NOMO-1 treated with DMSO at 0.1 percent for 48 hours (cell line): ENCODE measurements around the gene GABRG2.

Experiments
- DNase-seq: peaks from one replicate; lab custom pipeline; 2025; ENCODE audit not compliant: unreplicated experiment; lab: John Stamatoyannopoulos, UW

Gene GABRG2

GRCh38 chr5:162189719-162190118 is 122.1 kb downstream of the GABRG2 start:
- no peak for DNase-seq

GRCh38 chr5:162193012-162193411 is 125.4 kb downstream of the GABRG2 start:
- DNase-seq, result no peak

- no peak for DNase-seq
Observed at GRCh38 chr5:162196351-162196750, 128.8 kb downstream of the GABRG2 start.

GRCh38 chr5:162202285-162202880 is 134.8 kb downstream of the GABRG2 start:
- DNase-seq, result peak; percentile 57
